HepG2 (cell line): Measurements from ENCODE around the gene SERHL2. TPM values are rescaled to one million over a fixed set of nuclear protein-coding genes. Genes with fewer than 3 reads are reported as not detected.

Experiments
- CENPX ChIP-seq: sonication (generic); formaldehyde crosslinking; IDR thresholded peaks from 2 replicates; pipeline ENCODE4 v1.9.0; 2021; ENCODE audit warnings: mild to moderate bottlenecking, missing genetic modification reagents, moderate library complexity
- GATAD2A ChIP-seq: IDR thresholded peaks from 2 replicates; pipeline ENCODE4 v1.6.1; 2016
- GFI1 ChIP-seq: sonication (generic); formaldehyde crosslinking; IDR thresholded peaks from 2 replicates; pipeline ENCODE4 v1.5.0; 2020; ENCODE audit warnings: missing genetic modification reagents, mild to moderate bottlenecking, borderline replicate concordance
- HMGXB3 ChIP-seq: sonication (generic); formaldehyde crosslinking; IDR thresholded peaks from 2 replicates; pipeline ENCODE4 v1.4.0; 2020; ENCODE audit warnings: missing genetic modification reagents, borderline replicate concordance
- MED8 ChIP-seq: sonication (generic); formaldehyde crosslinking; IDR thresholded peaks from 2 replicates; pipeline ENCODE4 v1.8.1; 2023; ENCODE audit warnings: mild to moderate bottlenecking, missing genetic modification reagents; ENCODE audit not compliant: insufficient replicate concordance
- MTA3 ChIP-seq: sonication (generic); formaldehyde crosslinking; IDR thresholded peaks from 2 replicates; pipeline ENCODE4 v1.4.0; 2020; ENCODE audit warnings: missing genetic modification reagents
- POGK ChIP-seq: sonication (generic); formaldehyde crosslinking; conservative IDR thresholded peaks from 2 replicates; pipeline ENCODE4 v1.8.0; 2022; ENCODE audit warnings: mild to moderate bottlenecking, moderate library complexity, missing genetic modification reagents
- REL ChIP-seq: sonication (generic); formaldehyde crosslinking; conservative IDR thresholded peaks from 2 replicates; pipeline ENCODE4 v1.8.0; 2022; ENCODE audit warnings: mild to moderate bottlenecking, missing genetic modification reagents, moderate library complexity
- SIX1 ChIP-seq: sonication (generic); formaldehyde crosslinking; IDR thresholded peaks from 2 replicates; pipeline ENCODE4 v1.4.0; 2020; ENCODE audit warnings: missing genetic modification reagents, borderline replicate concordance
- SOX6 ChIP-seq, 2 experiments: fragments of 450-650 bp in 1 of 2; sonication (generic) in 1 of 2; formaldehyde crosslinking in 1 of 2; IDR thresholded peaks; 2 replicates each; pipeline versions ENCODE4 v1.4.0 to v1.6.1; 2017 to 2020; ENCODE audit warnings: antibody characterized with exemption in 1 of 2, mild to moderate bottlenecking in 1 of 2, missing genetic modification reagents in 1 of 2
- SPEN ChIP-seq: sonication (generic); formaldehyde crosslinking; IDR thresholded peaks from 2 replicates; pipeline ENCODE4 v1.5.1; 2020; ENCODE audit warnings: low read depth, mild to moderate bottlenecking, missing genetic modification reagents
- TBP ChIP-seq: sonication (generic); formaldehyde crosslinking; IDR thresholded peaks from 2 replicates; pipeline ENCODE4 v1.5.0; 2020; ENCODE audit warnings: missing genetic modification reagents
- TFDP2 ChIP-seq: sonication (generic); formaldehyde crosslinking; IDR thresholded peaks from 2 replicates; pipeline ENCODE4 v1.4.0; 2020; ENCODE audit warnings: missing genetic modification reagents
- THAP11 ChIP-seq: IDR thresholded peaks from 2 replicates; pipeline ENCODE4 v1.6.1; 2016; ENCODE audit warnings: missing biosample characterization, missing genetic modification reagents
- U2AF2 ChIP-seq: fragments of 200-400 bp; formaldehyde crosslinking; IDR thresholded peaks from 2 replicates; pipeline ENCODE4 v1.6.1; 2017; ENCODE audit warnings: low read depth, mild to moderate bottlenecking, low read length
- ZBTB49 ChIP-seq: sonication (generic); formaldehyde crosslinking; IDR thresholded peaks from 2 replicates; pipeline ENCODE4 v1.4.0; 2020; ENCODE audit warnings: missing genetic modification reagents, borderline replicate concordance
- ZMAT3 ChIP-seq: sonication (generic); formaldehyde crosslinking; conservative IDR thresholded peaks from 2 replicates; pipeline ENCODE4 v1.7.0; 2021; ENCODE audit warnings: missing genetic modification reagents
- ZNF296 ChIP-seq: sonication (generic); formaldehyde crosslinking; conservative IDR thresholded peaks from 2 replicates; pipeline ENCODE4 v1.5.0; 2020; ENCODE audit warnings: mild to moderate bottlenecking, missing genetic modification reagents
- ZNF740 ChIP-seq: sonication (generic); formaldehyde crosslinking; IDR thresholded peaks from 2 replicates; pipeline ENCODE4 v1.4.0; 2020; ENCODE audit warnings: missing genetic modification reagents
- polyA plus RNA-seq, 8 experiments: library from polyadenylated mRNA; depleted of rRNA in 3 of 8; stranded (reverse) in 7 of 8; unstranded in 1 of 8; fragments of >200 nt; fragmentation: Illumina TruSeq in 4 of 8; extraction: Trizol in 4 of 8; gene quantifications; 2 replicates each; pipeline versions ENCODE4 v1.2.1 to v1.2.3, GENCODE V29; 2011 to 2016; ENCODE audit warnings: low read depth in 4 of 8, missing spikeins in 1 of 8, mixed read lengths in 1 of 8; ENCODE audit not compliant: insufficient read depth in 1 of 8
- total RNA-seq, 5 experiments: library from RNA; depleted of rRNA; stranded (reverse); fragments of >200 nt; fragmentation: Illumina TruSeq; extraction: Trizol; gene quantifications; 2 replicates each; pipeline ENCODE4 v1.2.3, GENCODE V29; 2016; ENCODE audit warnings: low read depth in 1 of 5

SERHL2 gene
- total and polyA plus RNA-seq, 2 of the 13 experiments (the other 11 are each of a cell fraction or from before 2014, with no cell fraction given): 1.0 to 1.8 TPM

- no peak for TF ChIP-seq ZNF296 (CRISPR knock-in tag)
- no peak for TF ChIP-seq POGK (CRISPR knock-in tag)
- TF ChIP-seq ZMAT3: no peak
- no peak for TF ChIP-seq SIX1
- TF ChIP-seq MTA3 (CRISPR knock-in tag): no peak
- TF ChIP-seq ZBTB49 (CRISPR knock-in tag): no peak
- TF ChIP-seq GFI1 (CRISPR knock-in tag): no peak
- no peak for TF ChIP-seq TBP (CRISPR knock-in tag)
- TF ChIP-seq ZNF740 (CRISPR knock-in tag): no peak
- TF ChIP-seq REL (CRISPR knock-in tag): no peak
- TF ChIP-seq MED8 (CRISPR knock-in tag): no peak
- TF ChIP-seq GATAD2A (CRISPR knock-in tag): peak; percentile 77
- no peak for TF ChIP-seq TFDP2 (CRISPR knock-in tag)
- no peak for TF ChIP-seq HMGXB3
- TF ChIP-seq CENPX: no peak
- TF ChIP-seq U2AF2: no peak
- TF ChIP-seq SPEN (CRISPR knock-in tag): no peak
- no peak for TF ChIP-seq THAP11 (CRISPR knock-in tag)
- no peak for TF ChIP-seq SOX6 (IDR thresholded peaks at IDR 0.05)
- peak; percentile 48; the same call in 1 of the 2 replicates for TF ChIP-seq SOX6 (CRISPR knock-in tag; IDR thresholded peaks at IDR 0.05)
Observed at GRCh38 chr22:42544686-42545085, 9.1 kb upstream of the SERHL2 start (continued).
